IPS DF 19.7 (cell line): Measurements from ENCODE around the gene CERS5.

Experiments
- DNase-seq: peaks from one replicate; pipeline ENCODE4 v3.0.0-alpha.2; 2013; ENCODE audit warnings: low read depth, low spot score

CERS5 gene, protein sequence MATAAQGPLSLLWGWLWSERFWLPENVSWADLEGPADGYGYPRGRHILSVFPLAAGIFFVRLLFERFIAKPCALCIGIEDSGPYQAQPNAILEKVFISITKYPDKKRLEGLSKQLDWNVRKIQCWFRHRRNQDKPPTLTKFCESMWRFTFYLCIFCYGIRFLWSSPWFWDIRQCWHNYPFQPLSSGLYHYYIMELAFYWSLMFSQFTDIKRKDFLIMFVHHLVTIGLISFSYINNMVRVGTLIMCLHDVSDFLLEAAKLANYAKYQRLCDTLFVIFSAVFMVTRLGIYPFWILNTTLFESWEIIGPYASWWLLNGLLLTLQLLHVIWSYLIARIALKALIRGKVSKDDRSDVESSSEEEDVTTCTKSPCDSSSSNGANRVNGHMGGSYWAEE

DNA sequence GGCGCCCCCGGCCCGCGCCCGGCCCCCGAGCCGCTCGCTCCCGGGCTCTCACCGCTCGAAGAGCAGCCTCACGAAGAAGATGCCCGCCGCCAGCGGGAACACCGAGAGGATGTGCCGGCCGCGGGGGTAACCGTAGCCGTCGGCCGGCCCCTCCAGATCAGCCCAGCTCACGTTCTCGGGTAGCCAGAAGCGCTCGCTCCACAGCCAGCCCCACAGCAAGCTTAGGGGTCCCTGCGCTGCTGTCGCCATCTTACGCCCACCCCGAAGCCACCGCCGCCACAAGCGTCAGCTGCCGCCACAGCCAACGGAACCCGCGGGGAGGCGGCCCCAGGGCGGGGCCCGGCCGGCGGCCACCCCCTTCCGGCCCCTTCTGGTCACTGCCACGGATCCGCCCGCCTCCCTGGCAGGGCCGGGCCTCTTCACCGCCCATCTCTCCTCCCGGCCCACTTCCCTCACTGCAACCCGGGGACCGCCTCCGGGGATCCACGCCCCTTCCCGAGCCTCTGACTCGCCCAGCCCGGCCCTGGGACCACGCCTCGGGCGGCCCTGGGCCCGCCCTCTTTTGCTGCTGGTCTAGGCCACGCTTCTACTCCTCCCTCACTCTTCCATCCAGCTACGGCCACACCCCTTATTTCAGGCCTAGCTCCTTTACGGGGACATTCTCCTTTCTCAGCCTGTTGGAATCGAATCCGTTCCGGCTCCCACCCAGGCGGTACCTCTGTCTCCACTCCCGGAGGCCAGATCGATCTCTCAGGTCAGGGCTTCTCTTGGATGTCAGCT is at the start of gene CERS5:
Gene CERS5 (minus strand): TSS at position 321 of the 780 bp plus-strand sequence. CDS start 72 bp downstream, at position 249.
- DNase-seq, result peak; percentile 95

GRCh38 chr12:50215033-50215432 is 47.9 kb upstream of the CERS5 start:
- no peak for DNase-seq

GRCh38 chr12:50214018-50214417 is 46.8 kb upstream of the CERS5 start:
- DNase-seq, result no peak

DNA sequence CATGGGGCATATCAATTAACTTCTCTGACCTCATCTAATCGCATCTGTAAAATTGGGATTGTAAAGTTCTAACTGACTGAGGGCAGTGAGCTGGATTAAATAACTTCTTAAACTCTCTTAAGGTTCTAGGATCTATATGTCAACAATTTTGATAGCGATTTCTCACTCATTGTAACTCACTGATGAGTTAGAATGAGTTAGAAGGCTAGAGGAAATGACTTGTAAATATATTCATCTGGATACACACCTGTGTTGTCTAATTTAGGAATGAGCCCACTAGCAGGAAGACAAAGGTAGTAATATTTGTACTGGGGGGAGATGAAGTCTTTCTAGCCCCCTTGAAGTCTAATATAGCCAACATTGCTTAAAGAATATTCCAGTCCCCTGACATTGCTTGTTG is 46.3 kb upstream of the CERS5 start:
- DNase-seq, result no peak

GRCh38 chr12:50212071-50212467 is 44.9 kb upstream of the CERS5 start:
- DNase-seq, result no peak

GRCh38 chr12:50211392-50212070 is 44.4 kb upstream of the CERS5 start:
- DNase-seq, result no peak

- no peak for DNase-seq
Measured at GRCh38 chr12:50207424-50207823, 40.3 kb upstream of the CERS5 start.

DNA sequence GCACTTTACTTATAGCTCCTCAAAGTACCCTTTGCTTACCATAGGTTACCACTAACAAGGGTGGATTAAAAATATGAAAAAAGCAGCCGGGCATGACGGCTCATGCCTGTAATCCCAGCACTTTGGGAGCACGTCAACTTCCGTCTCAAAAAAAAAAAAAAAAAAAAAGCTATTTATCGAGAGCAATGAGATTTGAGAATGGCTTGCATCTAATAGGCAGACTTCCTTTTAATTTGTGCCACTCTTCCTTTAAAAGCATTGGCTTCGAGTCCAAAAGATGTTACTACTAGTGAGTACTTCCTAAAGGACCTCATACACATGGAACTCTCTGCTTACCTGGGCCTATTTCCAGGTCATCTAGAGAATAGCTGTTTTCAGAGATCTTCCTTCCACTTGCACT is 38.5 kb upstream of the CERS5 start:
- no peak for DNase-seq

- DNase-seq, result no peak
Measured at GRCh38 chr12:50203691-50204090, 36.5 kb upstream of the CERS5 start.

DNA sequence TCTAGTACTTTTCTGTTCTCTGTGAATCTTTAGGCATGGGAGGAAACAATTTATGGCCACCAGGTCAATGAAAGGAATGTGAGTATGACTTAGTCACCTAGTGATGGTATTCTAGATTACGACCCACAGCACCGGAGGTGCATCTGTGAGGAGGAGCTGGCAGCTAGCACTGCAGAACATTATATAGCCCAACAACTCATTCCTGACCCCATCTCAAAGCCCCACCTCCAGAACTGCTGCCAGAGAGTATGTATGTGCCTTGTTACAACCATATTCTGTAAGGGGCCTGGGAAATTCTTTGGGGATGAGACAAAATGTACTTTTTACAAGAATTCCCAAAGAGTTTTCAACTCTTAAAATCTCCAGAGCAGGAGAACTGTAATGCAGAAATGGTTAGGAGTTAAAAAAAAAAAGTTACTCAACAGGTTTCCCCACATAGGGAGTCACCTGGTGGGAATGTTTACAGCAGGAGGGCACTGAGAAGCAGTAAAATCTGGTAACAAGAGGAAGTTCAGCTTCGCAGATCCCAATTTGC is 34.9 kb upstream of the CERS5 start:
- DNase-seq, result no peak

DNA sequence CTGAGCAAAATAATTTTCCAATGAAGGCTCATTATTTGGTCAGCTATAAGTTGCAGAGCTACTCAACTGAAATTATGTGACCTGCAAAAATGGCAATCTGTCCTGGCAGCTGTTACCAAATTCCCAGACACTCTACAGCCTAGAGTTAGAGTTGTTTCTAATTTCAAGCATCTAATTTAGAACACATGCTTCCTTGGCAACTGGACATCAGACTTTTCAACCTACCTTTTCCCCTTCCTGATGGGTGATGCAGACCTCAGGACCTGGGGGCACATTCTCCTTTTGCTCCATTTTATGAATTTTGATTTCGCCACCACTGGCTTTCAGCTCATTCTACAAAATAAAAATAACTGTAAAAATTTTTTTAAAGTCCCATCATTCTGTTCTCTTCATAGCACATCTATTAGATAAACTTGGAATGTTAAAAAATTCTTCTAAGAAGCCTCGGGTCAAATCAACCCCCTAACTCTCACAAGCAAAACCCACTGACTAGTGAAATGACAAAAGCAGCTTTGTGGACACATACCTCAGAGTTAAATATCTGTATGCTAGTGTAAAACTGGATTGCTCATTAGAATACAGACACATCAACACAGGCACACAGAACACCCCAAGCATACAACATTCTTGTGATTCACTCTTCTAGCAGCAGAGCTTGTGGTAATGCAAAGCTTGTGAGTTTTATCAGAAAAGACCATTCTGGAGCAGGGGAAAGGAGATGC is 33.5 kb upstream of the CERS5 start:
- no peak for DNase-seq

GRCh38 chr12:50198829-50199228 is 31.7 kb upstream of the CERS5 start:
- DNase-seq, result no peak

GRCh38 chr12:50197297-50197727 is 30.1 kb upstream of the CERS5 start:
- no peak for DNase-seq

GRCh38 chr12:50196537-50196936 is 29.4 kb upstream of the CERS5 start:
- DNase-seq, result no peak

DNA sequence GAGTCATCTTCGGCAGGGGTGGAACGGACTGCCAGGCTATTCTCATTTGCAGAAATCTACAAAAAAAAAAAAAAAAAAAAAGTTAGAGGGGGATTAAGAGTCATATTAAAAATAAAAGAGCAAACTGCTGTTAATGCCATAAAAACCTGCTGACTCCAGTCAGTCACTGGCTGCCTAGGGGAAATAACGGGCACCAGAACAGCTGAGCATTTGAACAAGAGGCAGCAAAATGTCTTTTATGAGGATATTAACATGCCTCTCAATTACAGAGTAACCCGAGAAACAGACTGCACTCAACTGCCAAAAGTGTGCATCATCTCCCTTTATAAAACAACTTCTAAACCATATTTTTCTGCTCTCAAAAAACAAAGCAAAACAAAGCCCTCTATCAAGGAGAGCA is 28.7 kb upstream of the CERS5 start:
- no peak for DNase-seq

GRCh38 chr12:50192908-50193307 is 25.7 kb upstream of the CERS5 start:
- DNase-seq, result no peak

DNA sequence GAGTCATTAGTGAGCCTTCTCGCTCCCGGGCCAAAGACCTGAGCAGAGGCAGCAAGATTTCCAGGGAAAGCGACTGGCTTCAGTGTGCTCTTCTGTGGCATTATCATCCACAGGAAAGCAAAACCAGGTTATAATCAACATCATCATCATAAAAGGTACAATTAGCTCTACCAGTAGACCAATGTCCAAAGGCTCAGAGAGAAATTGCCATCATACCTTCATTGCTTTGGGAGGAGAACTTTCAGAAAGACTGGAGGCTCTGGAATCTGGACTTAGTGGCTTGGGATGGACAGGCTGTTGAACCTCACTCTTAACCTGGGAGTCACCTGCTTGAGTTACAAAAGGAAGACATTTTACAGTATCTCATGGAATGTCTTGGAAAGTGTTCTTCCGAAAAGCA is 25.1 kb upstream of the CERS5 start:
- no peak for DNase-seq

DNA sequence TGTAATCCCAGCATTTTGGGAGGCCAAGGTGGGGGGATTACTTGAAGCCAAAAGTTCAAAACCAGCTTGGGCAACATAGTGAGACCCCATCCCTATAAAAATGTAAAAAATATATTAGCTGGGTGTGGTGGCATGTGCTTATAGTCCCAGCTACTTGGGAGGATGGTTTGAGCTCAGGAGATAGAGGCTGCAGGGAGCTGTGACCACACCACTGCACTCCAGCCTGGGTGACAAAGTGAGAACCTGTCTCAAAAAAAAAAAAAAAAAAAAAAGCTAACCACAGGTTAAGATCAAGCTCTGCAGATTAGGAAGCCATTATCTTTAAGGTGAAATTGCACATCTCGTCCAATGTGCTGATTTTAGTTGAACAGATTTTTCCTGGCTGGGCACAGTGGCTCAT is 23.7 kb upstream of the CERS5 start:
- no peak for DNase-seq

- DNase-seq, result no peak
Measured at GRCh38 chr12:50188875-50189575, 21.9 kb upstream of the CERS5 start.

DNA sequence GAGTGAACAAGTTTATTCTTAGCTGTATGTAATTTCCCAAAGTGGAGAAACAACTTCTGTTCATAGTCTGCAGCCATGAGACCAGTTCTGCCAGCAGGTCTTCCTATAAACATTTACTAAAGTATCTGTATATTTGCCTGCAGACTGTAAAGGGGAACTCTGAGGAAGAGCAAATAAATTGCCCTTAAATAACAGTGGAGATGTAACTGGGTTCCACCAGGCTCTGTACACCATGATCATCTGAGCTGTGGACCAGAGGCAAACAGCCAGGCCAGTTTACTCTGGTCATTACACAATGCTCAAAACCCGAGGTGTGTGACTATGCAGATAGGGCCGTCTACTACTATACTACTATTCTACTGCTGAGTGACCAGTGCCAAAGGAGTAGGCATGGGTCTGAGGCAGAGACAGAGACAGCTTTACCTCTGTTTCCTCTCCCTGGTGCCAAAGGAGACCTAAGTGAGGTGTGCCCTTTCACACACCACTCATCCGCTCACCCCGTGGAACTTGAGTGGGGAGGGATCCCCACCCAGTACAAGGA is 21.1 kb upstream of the CERS5 start:
- no peak for DNase-seq
